ENCODE measurements around the gene SLC6A3. TPM values are rescaled to one million over a fixed set of nuclear protein-coding genes. Genes with fewer than 3 reads are reported as not detected.

The SLC6A3 gene
- total RNA-seq, 2 donors from 2014 or later: 0.18 TPM; not detected in 1

DNA sequence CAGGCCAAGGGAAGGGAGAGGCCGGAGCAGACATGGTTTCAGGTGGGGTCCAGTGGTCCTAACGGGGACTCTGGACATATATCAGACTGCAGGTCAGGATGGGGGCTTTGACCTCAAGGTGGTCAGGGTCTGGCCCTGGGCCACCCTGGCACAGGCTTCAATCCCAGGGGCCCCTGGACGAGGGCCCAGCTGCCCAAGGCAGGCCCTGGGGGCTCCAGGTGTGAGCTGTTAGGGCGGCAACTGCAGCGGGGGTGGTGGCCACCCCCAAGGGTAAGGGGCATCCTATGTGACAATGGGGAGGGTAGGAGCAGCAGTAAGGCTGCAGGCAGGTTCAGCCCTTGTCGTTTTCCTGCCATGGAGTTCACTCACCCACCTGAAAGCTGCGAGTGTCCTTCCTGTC is 54.9 kb downstream of the SLC6A3 start:
- 85 to 97% methylated on average over 3 to 7 of the region's 7 CpGs for WGBS, 2 experiments (ENCODE audit: insufficient coverage in 1 of 2, insufficient read length in 1 of 2)

GRCh38 chr5:1388383-1388967 is 56.8 kb downstream of the SLC6A3 start:
- H3K36me3 Mint-ChIP-seq (ENCODE audit: low read depth): no peaks in the 10 kb centered on the region
- Histone ChIP-seq H3K9ac (ENCODE audit: extremely low read depth, low read length, poor library complexity, severe bottlenecking) (no peak overlapping the region), H3K36me3 (ENCODE audit: control insufficient read depth, insufficient read depth, low read length) (no peaks in the 10 kb centered on the region), H3K4me3 (ENCODE audit: low read length) (no peak overlapping the region), H3K27ac (ENCODE audit: low read depth, low read length) (no peak overlapping the region), H3K27me3 (ENCODE audit: control insufficient read depth, insufficient read depth, low read length, poor library complexity, severe bottlenecking) (peaks cover 64% of the 10 kb centered on the region), H3K4me1 (ENCODE audit: control insufficient read depth, insufficient read depth, low read length) (no peaks in the 10 kb centered on the region), H3K9me3 (ENCODE audit: control insufficient read depth, low read length) (no peaks in the 10 kb centered on the region)
- H3K27ac Mint-ChIP-seq: no peak overlapping the region
- no peak for TF ChIP-seq CTCF (conservative IDR thresholded peaks at IDR 0.05)
- no peaks in the 10 kb centered on the region for H3K9me3 Mint-ChIP-seq
- WGBS, 2 experiments (ENCODE audit: insufficient coverage in 1 of 2, insufficient read length in 1 of 2): 82 to 93% methylated on average over 4 of the region's 4 CpGs
- H3K4me1 Mint-ChIP-seq: peaks cover 4% of the 10 kb centered on the region
- peaks cover 58% of the 10 kb centered on the region for H3K27me3 Mint-ChIP-seq (ENCODE audit: insufficient read depth)
- DNase-seq: no peak
- H3K4me3 Mint-ChIP-seq: no peak overlapping the region

More for the DNA sequence above, 54.9 kb downstream of the SLC6A3 start:
- H3K27ac ChIP-seq (ENCODE audit: low read depth, low read length): no peak overlapping the region
- no peak for DNase-seq
- no peak overlapping the region for H3K4me3 ChIP-seq (ENCODE audit: low read length)
- H3K4me1 ChIP-seq (ENCODE audit: control insufficient read depth, insufficient read depth, low read length): no peaks in the 10 kb centered on the region
- H3K36me3 ChIP-seq (ENCODE audit: control insufficient read depth, insufficient read depth, low read length): no peaks in the 10 kb centered on the region
- H3K36me3 Mint-ChIP-seq (ENCODE audit: low read depth): no peaks in the 10 kb centered on the region
- H3K4me3 Mint-ChIP-seq: no peak overlapping the region
- H3K27ac Mint-ChIP-seq: no peak overlapping the region
- H3K27me3 ChIP-seq (ENCODE audit: control insufficient read depth, insufficient read depth, low read length, poor library complexity, severe bottlenecking): peaks cover 52% of the 10 kb centered on the region
- H3K27me3 Mint-ChIP-seq (ENCODE audit: insufficient read depth): peaks cover 42% of the 10 kb centered on the region
- H3K9me3 Mint-ChIP-seq: no peaks in the 10 kb centered on the region
- no peak overlapping the region for H3K9ac ChIP-seq (ENCODE audit: extremely low read depth, low read length, poor library complexity, severe bottlenecking)
- TF ChIP-seq CTCF (conservative IDR thresholded peaks at IDR 0.05): no peak
- no peaks in the 10 kb centered on the region for H3K9me3 ChIP-seq (ENCODE audit: control insufficient read depth, low read length)
- peaks cover 3% of the 10 kb centered on the region for H3K4me1 Mint-ChIP-seq

DNA sequence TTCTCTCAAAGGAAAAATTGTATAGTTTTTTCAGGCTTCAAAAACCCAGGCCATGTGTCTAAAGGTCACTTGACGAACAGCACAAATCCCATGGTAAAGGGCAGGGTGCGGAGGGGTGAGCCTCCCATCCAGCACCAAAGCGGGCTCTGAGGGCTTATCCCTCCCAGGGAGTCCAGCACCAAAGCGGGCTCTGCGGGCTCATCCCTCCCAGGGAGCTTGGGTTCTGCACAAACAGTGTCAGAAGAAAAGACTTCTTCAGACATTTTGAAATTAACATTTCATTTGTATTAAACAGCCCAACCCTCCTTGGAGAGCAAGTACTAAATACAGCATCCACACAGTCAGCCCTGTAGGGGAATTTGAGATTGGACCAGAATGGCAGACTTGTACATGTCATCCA is 57.4 kb downstream of the SLC6A3 start:
- Histone ChIP-seq H3K9me3 (ENCODE audit: control insufficient read depth, low read length) (no peaks in the 10 kb centered on the region), H3K27me3 (ENCODE audit: control insufficient read depth, insufficient read depth, low read length, poor library complexity, severe bottlenecking) (peaks cover 64% of the 10 kb centered on the region), H3K9ac (ENCODE audit: extremely low read depth, low read length, poor library complexity, severe bottlenecking) (no peak overlapping the region), H3K27ac (ENCODE audit: low read depth, low read length) (no peak overlapping the region), H3K36me3 (ENCODE audit: control insufficient read depth, insufficient read depth, low read length) (no peaks in the 10 kb centered on the region), H3K4me3 (ENCODE audit: low read length) (no peak overlapping the region), H3K4me1 (ENCODE audit: control insufficient read depth, insufficient read depth, low read length) (no peaks in the 10 kb centered on the region)
- WGBS, 2 experiments (ENCODE audit: insufficient coverage in 1 of 2, insufficient read length in 1 of 2): 90 to 95% methylated on average over 5 of the region's 5 CpGs
- H3K4me3 Mint-ChIP-seq: no peak overlapping the region
- H3K27me3 Mint-ChIP-seq (ENCODE audit: insufficient read depth): peaks cover 61% of the 10 kb centered on the region
- no peak for DNase-seq
- H3K9me3 Mint-ChIP-seq: no peaks in the 10 kb centered on the region
- H3K27ac Mint-ChIP-seq: no peak overlapping the region
- no peaks in the 10 kb centered on the region for H3K36me3 Mint-ChIP-seq (ENCODE audit: low read depth)
- TF ChIP-seq CTCF (conservative IDR thresholded peaks at IDR 0.05): no peak
- H3K4me1 Mint-ChIP-seq: peaks cover 4% of the 10 kb centered on the region
